ENCODE data around the gene HTR2B.
"Not testable (repeated sequence)": the region's sequence is repeated elsewhere in the genome, so short reads cannot be mapped to it uniquely, and the experiment has no call there.

Gene HTR2B

GRCh38 chr2:231093933-231094332 lies 30.9 kb downstream of the HTR2B start:
- DNase-seq (ENCODE audit: low read depth in 2 of 2), result no peak

GRCh38 chr2:231088754-231089153 lies 36.1 kb downstream of the HTR2B start:
- DNase-seq (ENCODE audit: low read depth in 2 of 2), result no peak

GRCh38 chr2:231084565-231084964 lies 40.3 kb downstream of the HTR2B start:
- no peak for DNase-seq (ENCODE audit: low read depth in 2 of 2)

- no peak for DNase-seq (ENCODE audit: low read depth in 2 of 2)
These were observed 55.3 kb downstream of the HTR2B start for GRCh38 chr2:231069379-231070054.

GRCh38 chr2:231068525-231069222 lies 56.2 kb downstream of the HTR2B start:
- DNase-seq (ENCODE audit: low read depth in 2 of 2), result no peak

- not testable (repeated sequence) for DNase-seq (ENCODE audit: low read depth in 2 of 2)
These were observed 57.3 kb downstream of the HTR2B start for GRCh38 chr2:231067531-231067930.

GRCh38 chr2:231065966-231066365 lies 58.9 kb downstream of the HTR2B start:
- no peak for DNase-seq (ENCODE audit: low read depth in 2 of 2)

GRCh38 chr2:231063347-231063746 lies 61.5 kb downstream of the HTR2B start:
- no peak for DNase-seq (ENCODE audit: low read depth in 2 of 2)

- no peak for DNase-seq (ENCODE audit: low read depth in 2 of 2)
These were observed 62.1 kb downstream of the HTR2B start for GRCh38 chr2:231062776-231063175.

GRCh38 chr2:231059756-231060155 lies 65.1 kb downstream of the HTR2B start:
- DNase-seq (ENCODE audit: low read depth in 2 of 2), result no peak

GRCh38 chr2:231058761-231059550 lies 65.9 kb downstream of the HTR2B start:
- no peak for DNase-seq (ENCODE audit: low read depth in 2 of 2)

Data from stimulated activated CD8-positive, alpha-beta memory T cell treated with anti-CD3 and anti-CD28 coated beads, Interleukin-2, amount 100 ng/mL, for 48 hours (primary cell).